ENCODE results near the gene PRKACA.

PRKACA gene

DNA sequence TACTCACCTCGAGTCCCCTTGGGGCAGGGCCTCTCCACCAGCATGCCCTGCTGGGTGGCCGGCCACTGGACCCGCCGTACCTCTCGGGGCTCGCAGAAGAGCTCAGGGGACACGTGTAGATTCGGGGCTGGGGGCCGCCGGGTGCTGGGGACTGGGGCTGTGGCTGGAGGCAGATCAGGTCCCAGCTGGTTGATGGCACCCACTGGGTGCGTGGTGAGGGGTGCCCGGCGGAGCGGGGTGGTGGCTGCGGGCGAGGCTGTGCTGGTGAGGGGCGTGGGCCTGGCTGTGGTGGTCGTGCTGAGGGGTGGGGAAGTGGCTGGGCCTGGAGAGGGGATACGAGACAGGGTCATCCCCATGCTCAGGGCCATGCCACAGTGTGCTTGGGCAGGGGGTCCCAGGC, 43.7 kb upstream of the PRKACA start:
- CTCF ChIA-PET, result interaction anchor here (1.3 kb wide), 1 partner anchor 21 kb away, joined by 3 read pairs; no protein-coding TSS in a partner anchor
- TF ChIP-seq, protein P1, sequence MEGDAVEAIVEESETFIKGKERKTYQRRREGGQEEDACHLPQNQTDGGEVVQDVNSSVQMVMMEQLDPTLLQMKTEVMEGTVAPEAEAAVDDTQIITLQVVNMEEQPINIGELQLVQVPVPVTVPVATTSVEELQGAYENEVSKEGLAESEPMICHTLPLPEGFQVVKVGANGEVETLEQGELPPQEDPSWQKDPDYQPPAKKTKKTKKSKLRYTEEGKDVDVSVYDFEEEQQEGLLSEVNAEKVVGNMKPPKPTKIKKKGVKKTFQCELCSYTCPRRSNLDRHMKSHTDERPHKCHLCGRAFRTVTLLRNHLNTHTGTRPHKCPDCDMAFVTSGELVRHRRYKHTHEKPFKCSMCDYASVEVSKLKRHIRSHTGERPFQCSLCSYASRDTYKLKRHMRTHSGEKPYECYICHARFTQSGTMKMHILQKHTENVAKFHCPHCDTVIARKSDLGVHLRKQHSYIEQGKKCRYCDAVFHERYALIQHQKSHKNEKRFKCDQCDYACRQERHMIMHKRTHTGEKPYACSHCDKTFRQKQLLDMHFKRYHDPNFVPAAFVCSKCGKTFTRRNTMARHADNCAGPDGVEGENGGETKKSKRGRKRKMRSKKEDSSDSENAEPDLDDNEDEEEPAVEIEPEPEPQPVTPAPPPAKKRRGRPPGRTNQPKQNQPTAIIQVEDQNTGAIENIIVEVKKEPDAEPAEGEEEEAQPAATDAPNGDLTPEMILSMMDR (IDR thresholded peaks at IDR 0.05; ENCODE audit: control extremely low read depth, extremely low read depth, low read depth, missing control alignments), result no peak
- DNase-seq (ENCODE audit: extremely low spot score), result no peak
- POLR2A ChIA-PET, result no interaction called here

DNA sequence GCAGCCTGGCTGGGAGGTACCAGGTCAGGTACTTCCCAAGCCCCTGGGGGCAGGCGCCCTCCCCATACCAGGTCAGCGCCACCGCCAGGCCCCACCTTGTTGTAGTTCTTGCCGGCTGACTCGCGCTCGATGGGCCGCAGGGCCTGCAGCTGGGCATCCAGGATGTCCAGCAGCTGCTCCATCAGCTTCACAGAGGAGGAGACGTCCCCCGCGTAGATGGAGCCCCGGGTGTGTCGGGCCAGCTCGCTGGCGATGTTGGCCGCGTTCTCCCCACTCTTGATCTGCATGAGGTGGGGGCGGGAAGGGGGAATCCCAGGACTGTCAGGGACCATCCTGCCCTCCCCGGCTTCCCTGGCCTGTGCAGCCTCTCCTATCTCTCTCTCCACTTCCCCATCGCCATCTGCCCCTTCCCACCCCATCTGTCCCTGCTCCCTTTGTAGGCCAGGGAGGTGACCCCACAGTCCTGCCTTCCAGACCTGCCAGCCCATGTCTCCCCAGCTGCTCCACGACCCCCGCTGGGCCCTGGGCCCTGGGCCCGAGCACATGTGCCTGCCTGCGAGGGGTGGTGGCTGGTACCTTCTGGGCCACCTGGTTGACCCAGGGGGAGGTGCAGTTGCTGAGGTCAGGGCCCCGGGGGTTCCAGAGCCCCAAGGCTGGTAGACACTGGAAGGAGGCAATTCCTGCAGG, 42.6 kb upstream of the PRKACA start:
- CTCF ChIA-PET, result interaction anchor here (1.3 kb wide), 1 partner anchor 184 kb away, joined by 3 read pairs; no protein-coding TSS in a partner anchor
- TF ChIP-seq, protein P1 (IDR thresholded peaks at IDR 0.05; ENCODE audit: control extremely low read depth, extremely low read depth, low read depth, missing control alignments), result no peak
- POLR2A ChIA-PET, result interaction anchor here (0.6 kb wide), 1 partner anchor 356 kb away, joined by 3 read pairs; no protein-coding TSS in a partner anchor

DNA sequence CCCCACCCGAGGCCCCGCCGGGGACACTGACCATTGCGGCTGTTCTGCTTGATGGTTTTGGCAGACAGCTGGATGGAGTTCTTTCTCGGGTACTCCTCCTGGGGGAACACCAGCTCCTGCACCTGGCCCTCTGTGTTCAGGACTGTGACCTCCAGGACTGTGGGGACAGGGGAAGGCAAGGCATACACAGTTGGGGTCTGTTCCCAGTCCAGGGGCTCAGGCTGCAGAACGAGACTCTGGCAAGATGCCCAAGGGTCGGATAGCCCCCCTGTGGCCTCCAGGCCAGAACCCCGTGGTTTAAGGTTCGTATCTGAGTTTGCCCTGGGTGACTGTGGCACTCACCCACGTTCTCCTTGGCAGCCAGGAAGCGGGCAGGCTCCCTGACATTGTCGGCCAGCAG, 41.5 kb upstream of the PRKACA start:
- ChIA-PET POLR2A (interaction anchor here (0.5 kb wide), 2 partner anchors 24 to 255 kb away, joined by 4 to 5 read pairs; no protein-coding TSS in a partner anchor), CTCF (interaction anchor here (1.0 kb wide), 1 partner anchor 23 kb away, joined by 3 read pairs; the partner anchor contains the start of gene ASF1B)
- no peak for DNase-seq (ENCODE audit: extremely low spot score)
- TF ChIP-seq, protein P1 (IDR thresholded peaks at IDR 0.05; ENCODE audit: control extremely low read depth, extremely low read depth, low read depth, missing control alignments), result no peak

More for the DNA sequence above, 42.6 kb upstream of the PRKACA start:
- no peak for DNase-seq (ENCODE audit: extremely low spot score)

DNA sequence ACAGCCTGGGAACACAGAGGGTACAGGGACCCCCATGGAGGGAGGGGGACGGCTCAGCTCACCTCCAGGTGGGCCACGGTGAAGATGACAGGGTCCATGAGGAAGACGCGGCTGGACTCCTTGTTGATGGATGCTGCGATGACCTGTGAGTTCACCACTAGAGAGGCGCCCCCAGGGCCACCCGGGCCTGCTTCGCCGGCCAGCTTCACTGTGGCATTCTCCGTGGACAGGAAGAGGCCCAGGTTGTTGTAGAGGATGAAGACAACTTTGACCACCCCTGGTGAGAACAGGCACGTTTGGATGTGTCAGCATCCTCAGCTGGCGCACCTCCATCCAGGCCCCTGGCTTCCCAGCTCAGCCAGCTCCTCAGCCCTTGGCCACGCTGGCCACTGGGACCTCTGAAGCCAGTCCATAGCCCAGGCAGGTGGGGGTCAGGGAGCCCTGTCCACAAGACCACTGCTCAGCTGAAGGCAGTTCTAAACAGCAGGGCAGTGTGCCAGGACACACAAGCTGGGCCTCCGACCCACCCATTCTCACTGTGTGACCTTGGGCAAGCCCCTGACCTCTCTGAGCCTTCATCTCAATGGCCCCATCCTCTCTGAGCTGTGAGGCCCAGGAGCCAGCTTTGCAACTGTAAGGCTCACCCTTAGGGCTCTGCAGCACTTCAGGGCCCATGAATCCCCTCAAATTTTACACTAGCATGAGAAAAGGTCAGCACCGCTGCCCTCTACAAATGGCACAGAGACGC, 40.9 kb upstream of the PRKACA start:
- POLR2A ChIA-PET, result interaction anchor here (0.5 kb wide), 2 partner anchors 23 to 255 kb away, joined by 4 to 5 read pairs; no protein-coding TSS in a partner anchor
- CTCF ChIA-PET, result interaction anchor here (1.0 kb wide), 1 partner anchor 22 kb away, joined by 3 read pairs; the partner anchor contains the start of gene ASF1B
- DNase-seq (ENCODE audit: extremely low spot score), result no peak
- TF ChIP-seq, protein P1 (IDR thresholded peaks at IDR 0.05; ENCODE audit: control extremely low read depth, extremely low read depth, low read depth, missing control alignments), result no peak

DNA sequence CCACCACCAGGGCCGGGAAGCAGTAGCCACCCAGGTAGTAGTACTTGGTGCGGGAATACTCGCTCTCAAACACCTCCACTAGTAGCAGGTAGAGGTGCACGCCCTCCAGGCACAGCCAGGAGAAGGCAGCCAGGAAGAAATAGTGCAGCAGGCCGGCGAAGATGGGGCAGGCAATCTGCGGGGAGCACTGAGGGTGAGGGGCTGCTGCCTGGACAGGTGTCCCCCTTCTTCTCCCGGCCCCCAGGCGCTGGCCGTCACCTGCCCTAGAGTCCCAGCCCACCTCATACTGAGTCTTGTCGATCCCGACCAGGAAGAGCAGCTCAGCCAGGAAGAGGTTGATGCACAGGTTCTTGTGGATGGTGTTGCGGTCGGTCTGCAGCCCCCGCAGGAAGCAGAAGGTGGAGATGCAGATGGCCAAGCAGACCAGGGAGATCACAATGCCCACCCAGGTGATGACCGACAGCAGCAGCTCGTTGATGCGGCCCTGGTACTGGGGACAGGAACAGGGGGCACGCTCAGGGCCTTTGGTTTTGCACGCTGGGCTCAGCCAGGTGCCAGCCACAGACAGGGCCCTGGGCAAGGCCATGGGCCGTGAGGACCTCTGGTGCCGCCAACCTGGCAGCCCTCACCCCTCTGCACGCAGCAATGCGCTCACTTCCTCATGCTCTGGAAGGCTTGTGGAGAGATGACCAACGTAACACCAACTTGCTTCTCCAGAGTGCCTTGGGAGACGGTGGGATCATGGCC, 39.6 kb upstream of the PRKACA start:
- ChIA-PET CTCF (interaction anchor here (1.4 kb wide), 1 partner anchor 9 kb away, joined by 4 read pairs; no protein-coding TSS in a partner anchor), POLR2A (no interaction called here)
- TF ChIP-seq, protein P1 (IDR thresholded peaks at IDR 0.05; ENCODE audit: control extremely low read depth, extremely low read depth, low read depth, missing control alignments), result no peak
- no peak for DNase-seq (ENCODE audit: extremely low spot score)

DNA sequence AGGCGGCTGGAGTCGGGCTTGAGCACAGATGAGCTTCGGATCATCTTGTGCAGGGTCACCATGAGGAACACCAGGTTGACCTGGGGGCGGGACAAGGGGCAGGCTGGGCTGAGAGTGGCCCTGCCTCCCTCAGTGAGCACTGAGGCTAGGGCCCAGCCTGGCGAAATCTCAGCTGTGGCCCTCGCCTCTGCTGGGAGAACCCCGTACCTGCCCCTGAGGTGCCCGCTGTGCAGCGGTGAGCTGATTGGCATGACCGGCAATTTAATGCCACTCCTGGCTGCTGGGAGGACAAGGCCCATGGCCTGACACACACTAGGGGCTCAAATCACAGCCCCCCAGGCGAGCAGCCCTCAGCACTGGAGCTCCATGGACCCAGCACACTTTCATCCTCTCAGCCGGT, 38.6 kb upstream of the PRKACA start:
- TF ChIP-seq, protein P1 (IDR thresholded peaks at IDR 0.05; ENCODE audit: control extremely low read depth, extremely low read depth, low read depth, missing control alignments), result no peak
- no peak for DNase-seq (ENCODE audit: extremely low spot score)
- ChIA-PET POLR2A (no interaction called here), CTCF (interaction anchor here (1.1 to 1.4 kb wide), 2 partner anchors 8 to 19 kb away, joined by 3 to 4 read pairs; partner anchors contain the start of gene ASF1B)

All from GM10248 (cell line).